IPS-15b (cell line): ENCODE data around the gene HNRNPCL4.
"Not testable (repeated sequence)": the region's sequence is repeated elsewhere in the genome, so short reads cannot be mapped to it uniquely, and the experiment has no call there.

ENCODE experiments used
- H3K27me3 ChIP-seq: one replicate; pipeline ENCODE4 v1.6.1; 2013; ENCODE audit warnings: low read length; ENCODE audit not compliant: control insufficient read depth, insufficient read depth
- H3K36me3 ChIP-seq: one replicate; pipeline ENCODE4 v1.6.1; 2013; ENCODE audit warnings: low read length; ENCODE audit not compliant: control insufficient read depth, insufficient read depth
- H3K4me1 ChIP-seq: one replicate; pipeline ENCODE4 v1.6.1; 2013; ENCODE audit warnings: mild to moderate bottlenecking, low read length; ENCODE audit not compliant: control insufficient read depth, insufficient read depth
- H3K4me3 ChIP-seq: one replicate; pipeline ENCODE4 v1.5.1; 2013; ENCODE audit warnings: low read depth, low read length
- H3K9ac ChIP-seq: one replicate; pipeline ENCODE4 v1.6.1; 2013; ENCODE audit warnings: low read depth, mild to moderate bottlenecking, low read length
- H3K9me3 ChIP-seq: one replicate; pipeline ENCODE4 v1.6.1; 2013; ENCODE audit warnings: mild to moderate bottlenecking, low read length; ENCODE audit not compliant: control insufficient read depth, insufficient read depth

HNRNPCL4 gene

GRCh38 chr1:13165531-13165930 is at the start of gene HNRNPCL4:
Gene HNRNPCL4 (minus strand): TSS chr1:13165631. CDS start chr1:13165467, 164 bp downstream.
- H3K27me3 ChIP-seq, H3K36me3 ChIP-seq, H3K9ac ChIP-seq: not testable (repeated sequence)

GRCh38 chr1:13208712-13209111 is 43.3 kb upstream of the HNRNPCL4 start:
- not testable (repeated sequence) for H3K4me3 ChIP-seq, H3K27me3 ChIP-seq, H3K9me3 ChIP-seq

More at GRCh38 chr1:13165531-13165930, at the start of gene HNRNPCL4:
- not testable (repeated sequence) for H3K4me3 ChIP-seq, H3K9me3 ChIP-seq, H3K4me1 ChIP-seq

DNA sequence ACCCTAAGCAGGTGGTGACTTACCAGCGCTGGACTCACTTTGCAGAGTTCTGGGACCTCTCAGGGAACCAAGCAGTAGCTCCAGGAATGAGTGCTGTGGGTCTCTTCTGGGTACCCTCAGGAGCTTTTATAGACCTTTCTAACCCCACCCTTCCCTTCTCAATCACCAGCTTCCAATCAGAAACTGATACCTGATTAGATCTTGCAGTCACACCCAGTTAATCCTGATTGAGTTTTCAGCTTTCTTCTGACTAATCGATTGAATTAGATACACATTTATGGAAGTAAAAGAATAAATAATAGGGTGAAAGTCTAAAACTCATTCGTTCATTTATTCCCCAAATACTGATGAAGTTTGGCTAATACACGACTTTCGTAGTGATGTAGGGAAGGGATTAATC is 35.9 kb upstream of the HNRNPCL4 start, which contains the start of gene PRAMEF13:
Gene PRAMEF13, minus strand, starts transcription at position 101 of the 400 bp plus-strand sequence. CDS start 1,820 bp downstream, outside the sequence.
- H3K36me3 ChIP-seq, H3K4me3 ChIP-seq, H3K9me3 ChIP-seq, H3K9ac ChIP-seq, H3K27me3 ChIP-seq, H3K4me1 ChIP-seq: not testable (repeated sequence)

More at GRCh38 chr1:13208712-13209111, 43.3 kb upstream of the HNRNPCL4 start:
- not testable (repeated sequence) for H3K9ac ChIP-seq, H3K4me1 ChIP-seq, H3K36me3 ChIP-seq

- H3K27me3 ChIP-seq, H3K4me3 ChIP-seq: not testable (repeated sequence)
Observed at GRCh38 chr1:13171548-13171947, 6.1 kb upstream of the HNRNPCL4 start, which contains the start of gene PRAMEF9. Gene PRAMEF9 (plus strand): TSS chr1:13171848. CDS start chr1:13175281, 3,433 bp downstream.

GRCh38 chr1:13155909-13156308 is 9.5 kb downstream of the HNRNPCL4 start, which contains the start of gene PRAMEF26:
Gene PRAMEF26 (minus strand): TSS chr1:13156009. CDS start chr1:13153095, 2,914 bp downstream.
- H3K27me3 ChIP-seq, H3K4me3 ChIP-seq, H3K4me1 ChIP-seq, H3K9ac ChIP-seq, H3K36me3 ChIP-seq, H3K9me3 ChIP-seq: not testable (repeated sequence)

More at GRCh38 chr1:13171548-13171947, 6.1 kb upstream of the HNRNPCL4 start, which contains the start of gene PRAMEF9:
- H3K9me3 ChIP-seq, H3K4me1 ChIP-seq, H3K36me3 ChIP-seq, H3K9ac ChIP-seq: not testable (repeated sequence)

DNA sequence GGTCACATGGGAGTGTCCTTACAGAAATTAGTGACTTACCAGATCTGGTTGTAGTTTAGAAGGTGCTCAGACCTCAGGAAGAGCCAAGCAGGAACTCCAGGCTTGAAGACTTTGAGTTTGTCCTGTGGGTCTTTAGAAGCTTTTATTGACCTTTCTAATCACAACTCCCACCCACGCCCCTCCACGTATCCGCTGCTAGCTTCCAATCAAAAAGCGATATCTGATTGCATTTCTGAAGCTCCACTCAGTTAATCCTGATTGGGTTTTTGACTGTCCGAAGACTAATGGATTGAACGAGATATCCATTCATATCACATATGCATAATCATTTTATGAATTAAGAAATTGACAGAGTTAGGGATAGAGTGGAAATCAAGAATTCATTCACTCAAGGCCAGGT is 48.7 kb downstream of the HNRNPCL4 start, which contains the start of gene HNRNPCL2:
Gene HNRNPCL2, minus strand, starts transcription at position 101 of the 400 bp plus-strand sequence. CDS start 454 bp downstream, outside the sequence.
- not testable (repeated sequence) for H3K4me1 ChIP-seq, H3K36me3 ChIP-seq, H3K4me3 ChIP-seq, H3K27me3 ChIP-seq, H3K9ac ChIP-seq, H3K9me3 ChIP-seq
